T-helper 2 cell treated with Interferon-gamma antibody and Interleukin-4, amounts not matched to agents 100 ng/mL and 5 ng/mL, for 36 hours (primary cell): ENCODE measurements around the gene BFSP2. TPM values are rescaled to one million over a fixed set of nuclear protein-coding genes. Genes with fewer than 3 reads are reported as not detected.

Experiments
- intact Hi-C: fragments of 100-400 bp; cut with micrococcal nuclease; formaldehyde crosslinking; loops from one replicate; pipeline ENCODE4 v1.15.1; 2023
- total RNA-seq: library from RNA; stranded (reverse); gene quantifications from 2 replicates; pipeline ENCODE4 v1.2.3, GENCODE V29; 2022

Gene BFSP2
- 0.36 and 1.0 TPM in 2 replicates for total RNA-seq

DNA sequence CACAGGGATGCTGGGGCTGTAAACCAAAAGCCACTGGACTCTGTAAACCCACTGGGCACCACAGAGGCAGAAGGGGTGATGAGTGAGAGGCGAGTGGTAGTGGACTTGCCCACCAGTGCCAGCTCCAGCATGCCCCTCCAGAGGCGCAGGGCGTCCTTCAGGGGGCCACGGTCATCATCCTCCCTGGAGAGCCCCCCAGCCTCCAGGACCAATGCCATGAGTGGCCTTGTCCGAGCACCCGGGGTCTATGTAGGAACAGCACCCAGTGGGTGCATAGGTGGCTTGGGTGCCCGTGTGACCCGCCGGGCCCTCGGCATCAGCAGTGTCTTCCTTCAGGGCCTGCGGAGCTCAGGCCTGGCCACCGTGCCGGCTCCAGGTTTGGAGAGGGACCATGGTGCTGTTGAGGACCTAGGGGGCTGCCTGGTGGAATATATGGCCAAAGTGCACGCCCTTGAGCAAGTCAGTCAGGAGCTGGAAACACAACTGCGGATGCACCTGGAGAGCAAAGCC lies at the start of gene BFSP2:
BFSP2 (plus strand) TSS at position 51 of the 510 bp plus-strand sequence; CDS start at position 79, 28 bp downstream.
- intact Hi-C loops = no loop called here

- intact Hi-C loops = no loop called here
Measured at GRCh38 chr3:133354721-133355120, 45.1 kb upstream of the BFSP2 start.

GRCh38 chr3:133360476-133360875 lies 39.4 kb upstream of the BFSP2 start:
- intact Hi-C loops = no loop called here

DNA sequence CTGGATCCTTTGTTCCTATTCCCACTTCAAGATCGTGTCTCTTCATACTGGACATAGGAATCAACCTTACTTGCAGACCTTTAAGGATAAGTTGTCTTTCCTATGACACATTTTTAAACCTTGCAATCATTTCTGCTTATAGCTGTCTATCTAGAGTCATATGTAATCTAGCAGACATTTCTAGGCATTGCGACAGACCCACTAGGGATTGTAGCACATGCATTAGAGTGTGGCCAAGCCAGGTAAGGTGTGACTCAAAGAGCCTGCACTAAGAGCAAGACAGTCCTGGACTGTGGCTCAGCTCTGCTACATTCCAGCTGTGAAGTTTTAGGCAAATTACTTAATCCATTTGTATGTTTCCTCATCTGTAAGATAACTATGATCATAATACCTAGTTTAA lies 38.8 kb upstream of the BFSP2 start:
- intact Hi-C loops = no loop called here

DNA sequence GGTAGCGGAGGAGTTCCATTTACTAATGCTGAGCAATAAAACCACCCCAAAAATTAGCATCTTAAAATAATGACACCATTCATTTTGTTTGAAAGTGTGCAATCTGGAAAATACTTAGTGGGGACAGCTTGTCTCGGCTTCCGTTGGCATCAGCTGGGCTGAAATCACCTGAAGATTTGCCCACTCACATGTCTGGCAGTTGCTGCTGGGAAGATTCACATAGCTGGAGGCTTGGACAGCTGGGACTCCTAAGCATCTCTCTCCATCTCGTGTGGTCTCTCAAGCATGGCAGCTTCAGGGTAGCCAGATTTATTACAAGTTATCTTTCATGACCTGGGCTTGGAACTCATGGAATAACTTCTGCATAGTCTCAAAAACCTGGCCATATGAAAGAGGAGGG lies 38.4 kb upstream of the BFSP2 start:
- intact Hi-C loops = no loop called here

- intact Hi-C loops = no loop called here
Measured at GRCh38 chr3:133362539-133362938, 37.3 kb upstream of the BFSP2 start.

- intact Hi-C loops = no loop called here
Measured at GRCh38 chr3:133364704-133365103, 35.2 kb upstream of the BFSP2 start.

DNA sequence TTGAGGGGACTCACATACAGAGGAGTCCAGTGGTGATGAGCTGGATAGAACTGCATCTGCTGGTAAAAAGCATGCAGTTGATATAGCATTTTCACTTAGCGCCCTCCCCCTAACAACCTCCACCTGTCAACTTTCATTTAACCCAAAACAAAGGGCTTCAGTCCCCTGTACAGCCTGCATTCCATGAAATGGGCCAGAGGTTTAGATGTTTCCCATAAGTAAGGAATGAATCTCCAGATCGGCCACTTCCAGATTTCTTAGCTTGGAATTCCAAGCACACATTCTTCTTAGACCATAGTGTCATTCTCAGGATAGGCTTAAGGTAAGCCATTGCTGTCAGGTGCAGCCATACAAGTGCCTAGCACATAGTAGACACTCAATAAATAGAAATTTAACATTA lies 32.9 kb upstream of the BFSP2 start:
- intact Hi-C loops = no loop called here

- intact Hi-C loops = no loop called here
Measured at GRCh38 chr3:133367403-133367802, 32.5 kb upstream of the BFSP2 start.

DNA sequence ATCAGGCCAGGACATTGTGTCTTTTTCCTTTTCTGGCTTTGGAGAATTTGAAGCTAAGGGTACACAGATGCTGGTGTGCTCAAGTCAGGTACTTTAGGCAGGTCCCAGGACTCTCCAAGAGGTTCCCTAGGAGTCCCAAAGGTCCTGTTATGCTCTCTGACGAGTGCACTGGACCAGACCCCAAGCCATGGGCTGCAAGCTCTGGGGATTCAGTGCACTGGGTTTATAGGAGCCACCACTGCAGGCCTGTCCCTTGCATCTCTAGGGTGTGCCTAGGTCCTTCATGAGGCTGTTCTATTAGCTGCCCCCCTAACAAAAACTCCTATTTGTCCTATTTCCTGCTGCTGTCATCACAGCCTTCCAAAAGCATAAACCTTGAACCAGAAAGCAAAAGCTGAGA lies 31.9 kb upstream of the BFSP2 start:
- intact Hi-C loops = no loop called here

GRCh38 chr3:133368371-133369067 lies 31.3 kb upstream of the BFSP2 start:
- intact Hi-C loops = no loop called here

DNA sequence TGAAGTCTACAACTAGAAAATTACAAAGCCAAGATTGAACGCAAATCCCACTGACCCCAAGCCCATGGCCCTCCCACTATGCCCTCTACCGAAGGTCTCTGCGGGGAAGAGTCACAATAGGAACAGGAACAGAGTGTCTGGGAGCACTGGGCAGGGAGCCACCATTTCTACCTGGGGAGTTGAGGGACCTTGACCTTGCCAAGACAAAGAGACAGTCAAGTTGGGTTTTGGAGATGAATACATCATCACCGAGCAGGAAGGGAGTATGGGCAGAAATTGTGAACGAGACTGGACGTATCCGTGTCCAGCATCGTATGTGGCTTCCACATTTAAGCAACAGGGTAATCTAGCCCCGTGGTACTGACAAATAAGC lies 30.8 kb upstream of the BFSP2 start:
- intact Hi-C loops = no loop called here

DNA sequence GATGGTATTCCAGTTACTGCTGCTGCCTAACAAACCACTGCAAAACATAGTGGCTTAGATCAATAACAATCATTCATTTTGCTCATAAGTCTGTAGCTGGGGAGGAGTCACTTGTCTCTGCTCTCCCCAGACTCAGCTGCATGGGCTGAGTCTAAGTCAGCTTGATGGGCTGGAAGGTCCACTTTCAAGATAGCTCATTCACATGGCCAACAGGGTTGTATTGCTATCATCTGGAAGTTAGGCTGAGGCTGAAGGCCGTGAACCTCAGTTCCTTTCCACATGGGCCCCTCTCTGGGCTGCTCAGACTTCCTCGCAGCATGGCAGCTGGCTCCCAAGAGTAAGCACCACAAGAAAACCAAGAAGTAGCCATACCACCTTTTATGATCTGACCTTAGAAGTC lies 28.7 kb upstream of the BFSP2 start:
- intact Hi-C loops = no loop called here

GRCh38 chr3:133371676-133372075 lies 28.2 kb upstream of the BFSP2 start:
- intact Hi-C loops = no loop called here

DNA sequence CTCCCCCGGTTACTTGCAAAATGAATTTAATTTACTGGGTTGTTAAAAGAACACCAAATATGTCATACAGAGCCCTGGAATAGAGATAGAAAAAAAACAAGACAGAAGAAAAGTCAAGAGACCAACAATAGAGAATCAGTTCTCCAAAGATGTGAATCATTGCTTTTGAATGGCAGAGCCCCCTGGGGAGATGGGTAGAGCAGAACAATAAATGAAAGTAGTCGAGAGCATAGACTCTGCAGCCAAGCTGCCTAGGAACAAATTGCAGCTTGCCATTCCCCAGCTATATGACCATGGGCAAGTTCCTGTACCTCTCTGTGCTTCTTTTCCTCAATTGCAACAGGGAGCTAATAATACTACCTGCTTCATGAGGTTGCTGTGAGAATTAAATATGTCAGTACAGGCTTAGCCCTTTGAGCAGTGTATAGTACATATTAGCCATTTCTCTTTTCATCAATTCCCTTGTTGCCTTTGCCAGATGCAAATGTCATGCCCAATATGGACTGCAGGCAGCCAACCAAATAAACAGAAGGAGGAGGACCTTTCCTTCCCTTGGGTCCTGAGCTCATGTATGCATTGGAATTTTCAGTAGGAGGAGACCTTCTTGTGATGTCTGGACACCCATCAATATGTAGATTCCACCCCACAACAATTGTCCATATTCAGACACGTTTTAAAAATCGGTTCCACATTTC lies 25.0 kb upstream of the BFSP2 start:
- intact Hi-C loops = no loop called here

GRCh38 chr3:133375403-133375745 lies 24.5 kb upstream of the BFSP2 start:
- intact Hi-C loops = no loop called here

DNA sequence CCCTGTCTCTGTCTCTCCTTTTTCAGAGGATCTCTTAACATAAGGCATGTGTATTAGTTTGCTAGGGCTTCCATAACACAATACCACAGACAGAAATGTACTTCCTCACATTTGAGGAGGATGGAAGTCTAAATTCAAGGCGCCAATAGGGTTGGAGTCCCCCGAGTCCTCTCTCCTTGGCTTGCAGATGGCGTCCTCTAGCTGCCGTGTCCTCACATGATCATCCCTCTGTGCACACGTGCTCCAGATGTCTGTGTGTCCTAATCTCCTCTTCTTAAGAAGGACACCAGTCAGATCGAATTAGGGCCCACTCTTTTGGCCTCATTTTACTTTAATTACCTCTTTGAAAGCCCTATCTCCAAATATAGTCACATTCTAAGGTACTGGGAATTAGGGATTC lies 23.0 kb upstream of the BFSP2 start:
- intact Hi-C loops = no loop called here

DNA sequence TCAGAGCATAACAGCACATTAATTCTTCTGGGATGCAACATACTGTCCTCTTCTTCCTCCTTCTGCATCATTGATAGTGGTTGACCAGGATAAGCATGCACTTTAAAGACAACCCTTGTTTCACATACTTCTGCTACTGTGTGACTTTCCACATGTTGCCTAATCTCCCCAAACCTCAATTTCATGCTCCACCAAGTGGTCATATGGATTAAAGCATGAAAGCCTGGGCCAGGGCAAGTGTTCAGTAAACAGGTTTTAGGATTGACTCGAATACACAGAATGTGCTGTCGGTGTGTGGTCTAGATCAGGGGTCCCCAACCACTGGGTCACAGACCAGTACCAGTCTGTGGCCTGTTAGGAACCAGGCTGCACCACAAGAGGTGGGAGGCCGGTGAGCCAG lies 22.5 kb upstream of the BFSP2 start:
- intact Hi-C loops = no loop called here

DNA sequence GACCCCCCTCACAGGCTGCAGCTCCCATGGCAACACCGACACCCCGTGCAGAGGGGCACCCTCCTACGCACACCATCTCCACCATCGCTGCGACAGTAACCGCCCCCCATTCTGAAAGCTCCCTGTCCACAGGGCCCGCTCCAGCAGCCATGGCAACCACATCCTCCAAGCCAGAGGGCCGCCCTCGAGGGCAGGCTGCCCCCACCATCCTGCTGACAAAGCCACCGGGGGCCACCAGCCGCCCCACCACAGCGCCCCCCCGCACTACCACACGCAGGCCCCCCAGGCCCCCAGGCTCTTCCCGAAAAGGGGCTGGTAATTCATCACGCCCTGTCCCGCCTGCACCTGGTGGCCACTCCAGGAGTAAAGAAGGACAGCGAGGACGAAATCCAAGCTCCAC lies 19.9 kb upstream of the BFSP2 start:
- intact Hi-C loops = no loop called here

- intact Hi-C loops = no loop called here
Measured at GRCh38 chr3:133380481-133381225, 19.2 kb upstream of the BFSP2 start.

GRCh38 chr3:133381346-133382109 lies 18.3 kb upstream of the BFSP2 start:
- intact Hi-C loops = no loop called here

- intact Hi-C loops = no loop called here
Measured at GRCh38 chr3:133383175-133383574, 16.7 kb upstream of the BFSP2 start.
